HS-5 (cell line): ENCODE results near the gene DDX23.

Experiments used
- DNase-seq: peaks from one replicate; pipeline ENCODE4 v3.0.0-alpha.2; 2012; ENCODE audit warnings: low read depth

DDX23 gene

GRCh38 chr12:48823281-48823680 lies 28.7 kb downstream of the DDX23 start:
- no peak for DNase-seq

- DNase-seq = no peak
Measured at GRCh38 chr12:48822711-48823110, 29.3 kb downstream of the DDX23 start.

- DNase-seq = no peak
Measured at GRCh38 chr12:48822139-48822538, 29.8 kb downstream of the DDX23 start.

- DNase-seq = no peak
Measured at GRCh38 chr12:48819986-48820725, 31.8 kb downstream of the DDX23 start.

- no peak for DNase-seq
Measured at GRCh38 chr12:48818831-48819590, 33.0 kb downstream of the DDX23 start.

- no peak for DNase-seq
Measured at GRCh38 chr12:48817873-48818830, 33.8 kb downstream of the DDX23 start, which contains the start of gene CACNB3. Gene CACNB3, plus strand, starts transcription at chr12:48818496. Its CDS starts 434 bp downstream, at chr12:48818930.

- no peak for DNase-seq
Measured at GRCh38 chr12:48816143-48816854, 35.7 kb downstream of the DDX23 start.

GRCh38 chr12:48815126-48816110 lies 36.5 kb downstream of the DDX23 start:
- DNase-seq = peak; percentile 50

GRCh38 chr12:48814262-48815125 lies 37.5 kb downstream of the DDX23 start:
- DNase-seq = peak; percentile 46

GRCh38 chr12:48813465-48814261 lies 38.3 kb downstream of the DDX23 start:
- DNase-seq = no peak

GRCh38 chr12:48812389-48812788 lies 39.6 kb downstream of the DDX23 start:
- DNase-seq = no peak

GRCh38 chr12:48811437-48812090 lies 40.4 kb downstream of the DDX23 start:
- no peak for DNase-seq

- peak; percentile 39 for DNase-seq
Measured at GRCh38 chr12:48810903-48811431, 41.0 kb downstream of the DDX23 start.

GRCh38 chr12:48807981-48808380 lies 44.0 kb downstream of the DDX23 start:
- no peak for DNase-seq

- DNase-seq = no peak
Measured at GRCh38 chr12:48803675-48804074, 48.3 kb downstream of the DDX23 start.

GRCh38 chr12:48800971-48801370 lies 51.0 kb downstream of the DDX23 start:
- no peak for DNase-seq

- DNase-seq = no peak
Measured at GRCh38 chr12:48800457-48800856, 51.5 kb downstream of the DDX23 start.

- no peak for DNase-seq
Measured at GRCh38 chr12:48796976-48797375, 55.0 kb downstream of the DDX23 start.
